HL-60 (cell line): ENCODE measurements around the gene DPYSL5.

Experiments
- GABPA ChIP-seq: IDR thresholded peaks from 2 replicates; pipeline ENCODE4 v1.6.1; 2012; ENCODE audit warnings: low read depth
- POLR2AphosphoS5 ChIP-seq: IDR thresholded peaks from 2 replicates; pipeline ENCODE4 v1.6.1; 2012; ENCODE audit warnings: low read depth
- SPI1 ChIP-seq: IDR thresholded peaks from 2 replicates; pipeline ENCODE4 v1.6.1; 2012; ENCODE audit warnings: low read depth, mild to moderate bottlenecking, borderline replicate concordance
- TF ChIP-seq, protein P1 (sequence below): IDR thresholded peaks from one replicate; pipeline ENCODE4 v1.5.1; 2011; ENCODE audit warnings: low read length, control low read depth, inconsistent platforms; ENCODE audit not compliant: insufficient read depth
- TF ChIP-seq, protein P2 (sequence below): IDR thresholded peaks from 2 replicates; pipeline ENCODE4 v1.6.1; 2012; ENCODE audit warnings: low read depth; ENCODE audit not compliant: insufficient replicate concordance

DNA sequence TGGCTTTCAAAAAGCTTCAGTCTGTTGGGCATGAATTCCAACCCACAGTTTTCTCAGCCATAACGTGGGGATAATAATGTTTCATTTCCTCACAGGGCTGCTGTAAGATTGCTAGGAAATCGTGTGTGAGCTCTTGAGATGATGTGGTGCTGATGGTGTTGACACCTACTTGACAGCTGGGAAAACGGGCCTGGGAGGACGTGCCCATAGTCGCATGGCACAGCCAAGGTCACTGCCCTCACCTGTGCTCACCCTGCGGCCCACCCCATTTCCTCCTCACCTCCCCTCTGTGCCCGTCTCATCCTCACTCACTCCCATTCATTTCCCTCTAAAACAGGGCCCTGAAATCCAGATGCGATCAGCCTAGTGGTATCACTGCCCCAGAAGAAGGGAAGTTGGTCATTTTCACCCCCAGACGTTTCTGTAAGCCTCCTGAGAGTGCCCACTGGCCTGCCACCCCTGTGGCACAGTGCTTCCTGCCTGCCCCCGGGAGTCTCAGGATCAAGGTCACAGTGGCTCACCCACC lies 33.0 kb downstream of the DPYSL5 start:
- TF ChIP-seq, protein P1, sequence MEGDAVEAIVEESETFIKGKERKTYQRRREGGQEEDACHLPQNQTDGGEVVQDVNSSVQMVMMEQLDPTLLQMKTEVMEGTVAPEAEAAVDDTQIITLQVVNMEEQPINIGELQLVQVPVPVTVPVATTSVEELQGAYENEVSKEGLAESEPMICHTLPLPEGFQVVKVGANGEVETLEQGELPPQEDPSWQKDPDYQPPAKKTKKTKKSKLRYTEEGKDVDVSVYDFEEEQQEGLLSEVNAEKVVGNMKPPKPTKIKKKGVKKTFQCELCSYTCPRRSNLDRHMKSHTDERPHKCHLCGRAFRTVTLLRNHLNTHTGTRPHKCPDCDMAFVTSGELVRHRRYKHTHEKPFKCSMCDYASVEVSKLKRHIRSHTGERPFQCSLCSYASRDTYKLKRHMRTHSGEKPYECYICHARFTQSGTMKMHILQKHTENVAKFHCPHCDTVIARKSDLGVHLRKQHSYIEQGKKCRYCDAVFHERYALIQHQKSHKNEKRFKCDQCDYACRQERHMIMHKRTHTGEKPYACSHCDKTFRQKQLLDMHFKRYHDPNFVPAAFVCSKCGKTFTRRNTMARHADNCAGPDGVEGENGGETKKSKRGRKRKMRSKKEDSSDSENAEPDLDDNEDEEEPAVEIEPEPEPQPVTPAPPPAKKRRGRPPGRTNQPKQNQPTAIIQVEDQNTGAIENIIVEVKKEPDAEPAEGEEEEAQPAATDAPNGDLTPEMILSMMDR: no peak
- TF ChIP-seq POLR2AphosphoS5 (no peak), SPI1 (no peak), GABPA (no peak)
- TF ChIP-seq, protein P2, sequence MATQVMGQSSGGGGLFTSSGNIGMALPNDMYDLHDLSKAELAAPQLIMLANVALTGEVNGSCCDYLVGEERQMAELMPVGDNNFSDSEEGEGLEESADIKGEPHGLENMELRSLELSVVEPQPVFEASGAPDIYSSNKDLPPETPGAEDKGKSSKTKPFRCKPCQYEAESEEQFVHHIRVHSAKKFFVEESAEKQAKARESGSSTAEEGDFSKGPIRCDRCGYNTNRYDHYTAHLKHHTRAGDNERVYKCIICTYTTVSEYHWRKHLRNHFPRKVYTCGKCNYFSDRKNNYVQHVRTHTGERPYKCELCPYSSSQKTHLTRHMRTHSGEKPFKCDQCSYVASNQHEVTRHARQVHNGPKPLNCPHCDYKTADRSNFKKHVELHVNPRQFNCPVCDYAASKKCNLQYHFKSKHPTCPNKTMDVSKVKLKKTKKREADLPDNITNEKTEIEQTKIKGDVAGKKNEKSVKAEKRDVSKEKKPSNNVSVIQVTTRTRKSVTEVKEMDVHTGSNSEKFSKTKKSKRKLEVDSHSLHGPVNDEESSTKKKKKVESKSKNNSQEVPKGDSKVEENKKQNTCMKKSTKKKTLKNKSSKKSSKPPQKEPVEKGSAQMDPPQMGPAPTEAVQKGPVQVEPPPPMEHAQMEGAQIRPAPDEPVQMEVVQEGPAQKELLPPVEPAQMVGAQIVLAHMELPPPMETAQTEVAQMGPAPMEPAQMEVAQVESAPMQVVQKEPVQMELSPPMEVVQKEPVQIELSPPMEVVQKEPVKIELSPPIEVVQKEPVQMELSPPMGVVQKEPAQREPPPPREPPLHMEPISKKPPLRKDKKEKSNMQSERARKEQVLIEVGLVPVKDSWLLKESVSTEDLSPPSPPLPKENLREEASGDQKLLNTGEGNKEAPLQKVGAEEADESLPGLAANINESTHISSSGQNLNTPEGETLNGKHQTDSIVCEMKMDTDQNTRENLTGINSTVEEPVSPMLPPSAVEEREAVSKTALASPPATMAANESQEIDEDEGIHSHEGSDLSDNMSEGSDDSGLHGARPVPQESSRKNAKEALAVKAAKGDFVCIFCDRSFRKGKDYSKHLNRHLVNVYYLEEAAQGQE: no peak
